IMR-90 (cell line): Measurements from ENCODE around the gene HEPHL1. TPM values are rescaled to one million over a fixed set of nuclear protein-coding genes. Genes with fewer than 3 reads are reported as not detected.

Experiments used
- ATAC-seq: fragments of 200-7000 bp; cut with Tn5 transposase; 2 replicates; pipeline ENCODE4 v1.9.1; 2020; ENCODE audit warnings: low read depth, mild to moderate bottlenecking, moderate library complexity
- BruUV-seq: library from RNA; stranded (reverse); fragments of 400-500 nt; replicated peaks from 2 replicates; lab custom pipeline; 2021; lab: Mats Ljungman, UMichigan
- CTCF ChIA-PET: fragments of 300-600 bp; formaldehyde crosslinking; extraction: SDS; loops from one replicate; lab custom pipeline; 2021; ENCODE audit warnings: antibody characterized with exemption; lab: Yijun Ruan, JAX
- POLR2A ChIA-PET: fragments of 300-600 bp; sonication (Branson Sonifier 250); formaldehyde crosslinking; loops from one replicate; lab custom pipeline; 2022; ENCODE audit warnings: antibody characterized with exemption; ENCODE audit not compliant: unreplicated experiment; lab: Charles Lee
- DNase-seq: peaks from one replicate; pipeline ENCODE4 v3.0.0; 2013
- H2AFZ ChIP-seq: replicated peaks from 2 replicates; pipeline ENCODE3; 2013; ENCODE audit warnings: low read length, mild to moderate bottlenecking; ENCODE audit not compliant: poor library complexity
- H2AK5ac ChIP-seq: 2 replicates; pipeline ENCODE4 v1.6.1; 2013; ENCODE audit warnings: low read depth, low read length, inconsistent platforms
- H2AK9ac ChIP-seq: replicated peaks from 2 replicates; pipeline ENCODE3; 2013; ENCODE audit warnings: mild to moderate bottlenecking, low read depth, low read length, moderate library complexity; ENCODE audit not compliant: poor library complexity
- H2BK120ac ChIP-seq: 2 replicates; pipeline ENCODE4 v1.6.1; 2013; ENCODE audit warnings: low read depth, low read length, inconsistent platforms
- H2BK15ac ChIP-seq: 3 replicates; pipeline ENCODE4 v1.6.1; 2013; ENCODE audit warnings: low read depth, low read length, inconsistent platforms
- H2BK20ac ChIP-seq: 2 replicates; pipeline ENCODE4 v1.6.1; 2013; ENCODE audit warnings: low read depth, mild to moderate bottlenecking, inconsistent platforms, low read length, moderate library complexity
- H2BK5ac ChIP-seq: 2 replicates; pipeline ENCODE4 v1.6.1; 2013; ENCODE audit warnings: mild to moderate bottlenecking, low read depth, low read length, inconsistent platforms; ENCODE audit not compliant: poor library complexity, severe bottlenecking
- H3K14ac ChIP-seq: replicated peaks from 2 replicates; pipeline ENCODE4 v1.6.1; 2013; ENCODE audit warnings: low read depth, low read length, inconsistent platforms
- H3K18ac ChIP-seq: 2 replicates; pipeline ENCODE4 v1.6.1; 2013; ENCODE audit warnings: low read depth, low read length, control low read depth
- H3K23ac ChIP-seq: 2 replicates; pipeline ENCODE4 v1.6.1; 2013; ENCODE audit warnings: low read depth, low read length, inconsistent platforms
- H3K27ac ChIP-seq: 2 replicates; pipeline ENCODE4 v1.5.1; 2013; ENCODE audit warnings: mild to moderate bottlenecking, control low read depth, low read length; ENCODE audit not compliant: insufficient read depth
- H3K27me3 ChIP-seq: 2 replicates; pipeline ENCODE4 v1.6.1; 2013; ENCODE audit warnings: low read length; ENCODE audit not compliant: control insufficient read depth, insufficient read depth
- H3K36me3 ChIP-seq: 2 replicates; pipeline ENCODE4 v1.6.1; 2013; ENCODE audit warnings: low read length, mixed read lengths; ENCODE audit not compliant: control insufficient read depth, insufficient read depth
- H3K4ac ChIP-seq: 2 replicates; pipeline ENCODE4 v1.6.1; 2013; ENCODE audit warnings: low read depth, low read length, inconsistent platforms
- H3K4me1 ChIP-seq: 2 replicates; pipeline ENCODE4 v1.6.1; 2013; ENCODE audit warnings: low read length, mixed read lengths; ENCODE audit not compliant: control insufficient read depth, insufficient read depth
- H3K4me2 ChIP-seq: 2 replicates; pipeline ENCODE4 v1.6.1; 2013; ENCODE audit warnings: low read depth, mild to moderate bottlenecking, control low read depth, low read length, moderate library complexity
- H3K4me3 ChIP-seq: 2 replicates; pipeline ENCODE4 v1.5.1; 2013; ENCODE audit warnings: low read depth, mild to moderate bottlenecking, control low read depth, low read length, moderate library complexity; ENCODE audit not compliant: insufficient read depth
- H3K56ac ChIP-seq: 2 replicates; pipeline ENCODE4 v1.6.1; 2013; ENCODE audit warnings: low read length, inconsistent platforms; ENCODE audit not compliant: insufficient read depth; ENCODE audit errors: extremely low read depth
- H3K79me1 ChIP-seq, 2 experiments: 2 replicates each; pipeline ENCODE4 v1.6.1; 2013; ENCODE audit warnings: low read length in 2 of 2, inconsistent platforms in 1 of 2, low read depth in 1 of 2
- H3K9ac ChIP-seq: 2 replicates; pipeline ENCODE4 v1.6.1; 2013; ENCODE audit warnings: low read depth, low read length, control low read depth
- H3K9me1 ChIP-seq: 2 replicates; pipeline ENCODE4 v1.6.1; 2013; ENCODE audit warnings: low read length, inconsistent platforms; ENCODE audit not compliant: insufficient read depth
- H3K9me3 ChIP-seq: 2 replicates; pipeline ENCODE4 v1.6.1; 2013; ENCODE audit warnings: low read length; ENCODE audit not compliant: control insufficient read depth, insufficient read depth
- H4K20me1 ChIP-seq: 2 replicates; pipeline ENCODE4 v1.6.1; 2013; ENCODE audit warnings: low read length, inconsistent platforms; ENCODE audit not compliant: insufficient read depth
- H4K5ac ChIP-seq: 2 replicates; pipeline ENCODE4 v1.6.1; 2013; ENCODE audit warnings: mild to moderate bottlenecking, low read depth, low read length, control low read depth
- H4K8ac ChIP-seq, 2 experiments: 2 replicates each; pipeline ENCODE4 v1.6.1; 2013; ENCODE audit warnings: low read depth in 2 of 2, low read length in 2 of 2, control low read depth in 1 of 2, inconsistent platforms in 1 of 2
- H4K91ac ChIP-seq: 2 replicates; pipeline ENCODE4 v1.6.1; 2013; ENCODE audit warnings: low read depth, low read length, inconsistent platforms; ENCODE audit not compliant: insufficient read depth
- CEBPB ChIP-seq: IDR thresholded peaks from 2 replicates; pipeline ENCODE4 v1.6.1; 2012; ENCODE audit warnings: low read depth, low read length, improper control_type of control experiment
- CTCF ChIP-seq: conservative IDR thresholded peaks from 2 replicates; pipeline ENCODE4 v1.5.1; 2012; ENCODE audit warnings: mild to moderate bottlenecking, low read depth, low read length, improper control_type of control experiment
- FOS ChIP-seq: fragments of 150-350 bp; IDR thresholded peaks from 2 replicates; pipeline ENCODE4 v1.6.1; 2016; ENCODE audit warnings: low read depth, low read length
- RAD21 ChIP-seq: IDR thresholded peaks from 2 replicates; pipeline ENCODE4 v1.6.1; 2012; ENCODE audit warnings: low read length, improper control_type of control experiment
- RFX5 ChIP-seq: IDR thresholded peaks from 2 replicates; pipeline ENCODE4 v1.8.0; 2012; ENCODE audit warnings: low read depth, mild to moderate bottlenecking, low read length, moderate library complexity
- SMC3 ChIP-seq: fragments of 150-350 bp; IDR thresholded peaks from 2 replicates; pipeline ENCODE4 v1.6.1; 2016; ENCODE audit warnings: low read depth, mild to moderate bottlenecking, antibody characterized with exemption, low read length, moderate library complexity
- WGBS, 2 experiments: methylation state at CpG; one replicate each; pipeline versions ENCODE4 v1.1.5 to v1.1.7; 2013; ENCODE audit warnings: missing lambda C conversion rate in 2 of 2; ENCODE audit not compliant: insufficient read length in 1 of 2; ENCODE audit errors: extremely low coverage in 2 of 2; 5-methylcytosine and 5-hydroxymethylcytosine counted together
- dilution Hi-C: fragments of 300-500 bp; cut with HindIII; formaldehyde crosslinking; loops from one replicate; pipeline ENCODE4 v1.14.3; 2018; ENCODE audit warnings: low sequenced_read_pairs; ENCODE audit not compliant: unreplicated experiment
- in situ Hi-C: fragments of 300-500 bp; cut with MboI; formaldehyde crosslinking; loops from 3 replicates; pipeline ENCODE4 v1.14.3; 2019; ENCODE audit warnings: low sequenced_read_pairs, inconsistent platforms, mixed read lengths
- intact Hi-C: fragments of 100-400 bp; cut with micrococcal nuclease; formaldehyde crosslinking; loops from 2 replicates; pipeline ENCODE4 v1.10.0; 2022
- polyA plus RNA-seq, 3 experiments: library from polyadenylated mRNA; depleted of rRNA; stranded (reverse); fragments of >200 nt; gene quantifications; 2 replicates each; pipeline ENCODE4 v1.2.3, GENCODE V29; 2012; ENCODE audit warnings: low replicate concordance in 1 of 3
- total RNA-seq: library from RNA; depleted of rRNA; stranded (reverse); fragments of >200 nt; gene quantifications from 2 replicates; pipeline ENCODE4 v1.2.3, GENCODE V29; 2012

HEPHL1 gene
- total and polyA plus RNA-seq, 2 of the 4 experiments (the other 2 are of a cell fraction) = under 0.01 to 0.02 TPM

- Histone ChIP-seq H3K9me3 (no peaks in the 10 kb centered on the region), H2BK5ac (no peak overlapping the region), H4K5ac (no peak overlapping the region), H3K4me1 (no peaks in the 10 kb centered on the region), H3K9me1 (no peaks in the 10 kb centered on the region), H3K18ac (no peak overlapping the region), H3K14ac (no peak overlapping the region), H2AK5ac (no peak overlapping the region), H3K23ac (no peak overlapping the region), H2AFZ (no peak overlapping the region), H3K79me1 (no peaks in the 10 kb centered on the region), H4K91ac (no peak overlapping the region), H2BK20ac (no peak overlapping the region), H2BK15ac (no peak overlapping the region), H3K36me3 (no peaks in the 10 kb centered on the region), H2BK120ac (no peak overlapping the region), H3K27ac (no peak overlapping the region), H2AK9ac (no peak overlapping the region), H3K56ac (no peak overlapping the region), H3K4me3 (no peak overlapping the region), H3K4ac (no peak overlapping the region), H4K8ac (no peak overlapping the region), H4K20me1 (no peaks in the 10 kb centered on the region), H3K27me3 (peaks cover 2% of the 10 kb centered on the region; the same call in 1 of the 2 replicates), H3K9ac (no peak overlapping the region), H3K4me2 (no peak overlapping the region)
- dilution Hi-C loops = no loop called here
- no CpG with 5 or more reads among the region's 4 CpGs for WGBS, 2 experiments
- in situ Hi-C loops = no loop called here
- ATAC-seq (no peak), DNase-seq (no peak)
- POLR2A ChIA-PET = no interaction called here
- BruUV-seq = no TSS peak
- CTCF ChIA-PET = interaction anchor here (0.6 kb wide), 1 partner anchor 214 kb away, joined by 7 read pairs; no protein-coding TSS in a partner anchor
- TF ChIP-seq CEBPB (no peak), SMC3 (no peak), RAD21 (no peak), RFX5 (no peak), FOS (no peak), CTCF (no peak)
- intact Hi-C loops = no loop called here
Observed at GRCh38 chr11:94106716-94107115, 85.6 kb downstream of the HEPHL1 start.
